Measurements from ENCODE around the gene RBMS1.

The RBMS1 gene

DNA sequence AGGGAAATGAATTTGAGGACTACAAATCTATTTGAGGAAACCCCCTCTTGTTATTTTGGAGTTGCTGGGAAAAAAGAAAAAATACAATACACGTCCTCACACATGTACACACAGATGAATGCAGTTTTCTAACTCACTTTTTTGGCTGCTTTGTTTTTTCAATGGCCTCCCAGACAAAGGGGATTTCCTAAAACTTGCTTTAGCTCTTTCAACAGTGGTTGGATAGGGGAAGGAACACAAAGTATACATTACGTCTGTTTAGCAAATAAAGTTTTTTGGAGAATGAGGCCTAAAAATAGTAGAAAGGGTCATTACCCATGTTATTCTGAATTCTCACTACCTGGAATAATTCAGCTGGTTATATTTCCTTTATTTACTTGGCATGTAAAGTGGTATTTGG lies 168.2 kb downstream of the RBMS1 start:
- peak; percentile 76 for DNase-seq

DNA sequence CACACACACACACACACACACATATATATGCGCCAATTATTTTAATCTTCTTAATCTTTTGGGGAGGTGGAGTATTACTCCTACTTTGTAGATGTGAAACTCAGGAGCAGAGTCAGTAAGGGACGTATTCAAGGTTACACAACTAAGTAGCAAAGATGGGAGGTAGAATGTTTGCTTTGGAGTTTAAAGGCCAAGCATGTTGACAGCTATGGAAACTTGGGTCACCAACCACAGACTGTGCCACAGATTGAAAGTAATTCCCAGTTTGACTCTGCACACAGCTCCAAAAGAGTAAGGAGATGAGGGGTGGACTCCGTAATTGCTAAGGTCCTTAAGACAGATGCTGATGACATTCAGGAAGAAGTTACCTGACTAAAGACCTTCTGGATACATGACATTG lies 168.7 kb downstream of the RBMS1 start:
- DNase-seq: peak; percentile 46

DNA sequence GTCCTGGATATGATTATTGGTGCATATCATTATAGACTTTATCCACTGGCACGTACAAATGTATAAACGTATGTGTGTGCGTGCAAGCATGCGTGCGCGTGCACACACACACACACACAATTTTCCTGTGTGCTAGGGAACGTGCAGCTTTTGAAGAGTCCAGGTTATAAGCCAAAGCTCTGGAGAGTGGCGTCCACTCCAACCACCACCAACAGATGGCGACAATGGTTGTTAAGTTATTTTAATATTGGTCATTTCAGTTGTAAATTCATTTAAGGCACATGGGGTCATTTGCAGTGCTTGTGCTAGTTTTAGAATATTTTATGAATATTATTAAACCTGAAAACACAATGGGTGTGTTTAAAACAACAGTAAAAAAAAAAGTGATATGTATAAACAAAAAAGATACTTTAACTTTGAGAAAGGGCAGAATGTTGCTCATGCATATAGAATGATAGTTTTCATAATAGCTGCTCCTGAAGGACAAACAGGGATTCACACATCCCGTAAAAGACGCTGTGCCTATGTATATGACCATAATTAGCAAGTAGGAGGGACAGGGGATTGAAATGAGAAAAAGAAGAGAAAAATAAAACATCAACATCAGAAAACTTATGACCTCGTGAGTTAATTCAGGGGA lies 169.3 kb downstream of the RBMS1 start:
- DNase-seq: peak; percentile 59

DNA sequence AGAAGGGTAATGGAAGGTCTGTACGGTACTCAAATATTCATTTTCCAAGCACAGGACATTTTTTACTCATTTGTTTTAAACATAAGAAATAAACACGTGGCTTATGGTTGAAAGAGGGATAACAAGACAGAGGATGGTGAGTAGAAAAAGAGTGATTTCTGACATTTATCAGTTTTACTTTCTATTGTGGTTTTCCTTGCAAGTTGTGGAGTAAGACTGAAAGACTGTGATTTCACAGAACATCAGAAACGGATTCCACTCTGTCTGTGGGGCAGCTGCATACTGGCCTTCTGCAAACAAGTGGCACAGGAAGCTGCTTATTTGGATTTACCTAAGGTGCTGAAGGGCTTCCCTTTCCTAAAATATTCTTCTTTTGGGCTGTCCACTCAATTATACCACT lies 171.3 kb downstream of the RBMS1 start:
- peak; percentile 80 for DNase-seq

DNA sequence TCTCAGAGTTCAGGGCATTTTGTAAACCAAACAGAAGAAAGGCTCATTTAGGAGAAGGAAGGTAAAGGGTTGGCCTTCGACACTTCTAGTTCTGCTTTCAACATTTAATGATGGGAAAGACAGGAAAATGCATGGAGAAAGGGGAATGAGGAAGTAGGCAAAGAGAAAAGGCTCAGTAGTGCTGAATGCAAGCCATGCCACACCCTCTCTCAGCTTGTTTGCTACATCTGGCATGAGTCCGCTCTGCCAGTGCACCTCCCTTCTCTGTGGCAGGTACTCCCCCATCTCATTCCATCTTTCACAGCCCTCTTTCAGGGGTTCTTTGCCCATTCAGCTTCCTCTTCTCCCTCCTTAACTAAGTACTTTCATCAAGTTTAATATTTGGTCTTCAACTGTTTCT lies 172.6 kb downstream of the RBMS1 start:
- DNase-seq: peak; percentile 68

DNA sequence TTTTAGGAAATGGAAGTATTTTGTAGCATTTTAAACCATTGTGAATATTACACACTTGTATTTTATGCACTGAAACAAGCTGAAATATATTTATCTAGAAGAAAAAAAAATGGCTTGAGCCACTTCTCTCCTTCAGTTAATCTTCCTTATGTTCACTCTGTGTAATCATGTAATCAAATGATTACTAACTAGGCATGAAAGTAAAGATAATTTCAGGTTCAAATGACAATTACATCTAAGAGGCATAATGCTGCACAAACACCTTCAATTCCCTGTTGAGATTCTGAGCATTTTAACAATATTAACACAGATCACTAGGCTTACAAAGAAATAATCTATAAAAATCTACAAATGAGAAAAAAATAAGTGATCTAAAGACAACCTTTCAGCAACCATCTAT lies 173.9 kb downstream of the RBMS1 start:
- DNase-seq: no peak

DNA sequence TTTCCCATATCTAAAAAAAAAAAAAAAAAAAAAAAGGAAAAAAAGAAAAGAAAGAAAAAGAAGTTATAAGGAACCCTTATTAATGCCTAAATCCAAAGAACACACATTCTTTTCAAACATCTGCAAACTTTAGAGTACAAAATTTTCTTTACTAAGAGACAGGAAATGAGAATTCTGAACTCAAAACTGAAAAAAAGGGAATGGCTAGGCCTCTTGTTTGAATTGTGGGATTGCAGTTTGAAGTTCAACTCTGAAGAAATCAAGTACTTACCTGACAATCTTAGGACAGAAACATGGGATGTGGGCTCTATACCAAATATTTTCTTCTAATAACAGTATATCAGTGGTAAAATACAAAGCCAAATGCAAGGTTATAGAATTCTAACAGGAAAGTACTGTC lies 175.4 kb downstream of the RBMS1 start:
- DNase-seq: no peak

DNA sequence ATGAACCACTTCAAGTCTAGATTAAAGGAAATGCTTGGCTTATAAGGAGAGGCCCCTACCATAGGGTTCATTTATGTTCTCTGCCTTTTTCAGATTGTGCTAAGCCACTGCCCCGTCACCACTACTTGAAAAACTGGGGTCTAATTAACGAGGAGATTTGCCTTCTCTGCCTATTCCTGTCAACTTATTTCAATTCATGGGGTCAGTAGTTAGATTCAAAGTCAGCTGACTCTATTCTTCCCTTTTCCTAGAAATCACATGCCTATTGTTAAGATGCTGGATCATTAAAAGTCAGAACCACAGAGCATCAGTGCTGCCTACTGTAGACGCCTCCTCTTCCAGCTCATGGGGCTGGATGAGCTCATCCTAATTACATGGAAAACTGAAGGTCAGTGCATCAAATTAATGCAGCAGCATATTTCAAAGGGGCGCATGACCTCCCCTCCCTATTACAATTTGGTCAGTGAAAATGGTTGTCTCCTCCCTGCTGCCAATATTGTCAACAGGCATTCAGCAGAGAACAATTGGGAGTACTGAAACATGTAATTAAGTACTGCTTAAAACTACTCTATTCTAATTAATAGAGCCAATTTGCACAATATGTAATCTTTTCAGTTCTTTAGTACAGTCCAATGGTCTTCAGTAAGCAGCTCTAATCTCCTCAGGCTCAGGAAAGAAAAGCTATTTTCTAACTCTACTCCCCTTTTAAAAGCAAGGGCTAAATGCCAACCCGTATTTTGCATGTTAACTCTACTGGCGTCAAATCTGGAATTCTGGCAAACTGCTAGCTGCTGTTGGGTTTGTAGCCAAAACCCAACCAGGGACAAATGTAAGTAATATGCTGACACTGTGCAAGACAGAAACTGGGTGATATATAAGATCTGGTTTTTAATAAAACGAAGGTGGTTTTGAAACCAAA lies 176.2 kb downstream of the RBMS1 start:
- DNase-seq: peak; percentile 92

DNA sequence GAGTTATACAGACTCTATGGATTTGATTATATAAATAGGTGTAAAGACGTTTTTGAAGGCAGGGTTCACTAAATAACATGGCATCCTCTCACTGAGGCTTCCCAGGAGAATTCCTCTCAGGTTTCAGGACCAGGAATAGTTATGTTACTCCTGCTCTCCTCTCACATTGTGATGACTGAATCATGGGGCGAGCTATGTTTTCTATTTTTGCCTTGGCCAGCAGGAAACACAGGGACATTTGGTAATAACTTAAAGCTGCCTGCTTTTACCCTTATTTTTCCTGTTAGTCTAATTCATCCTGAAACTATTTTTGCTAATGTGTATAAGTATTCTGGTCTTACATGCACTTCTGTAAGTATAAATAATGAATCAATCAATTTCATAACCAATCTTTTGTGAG lies 178.3 kb downstream of the RBMS1 start:
- no peak for DNase-seq

DNA sequence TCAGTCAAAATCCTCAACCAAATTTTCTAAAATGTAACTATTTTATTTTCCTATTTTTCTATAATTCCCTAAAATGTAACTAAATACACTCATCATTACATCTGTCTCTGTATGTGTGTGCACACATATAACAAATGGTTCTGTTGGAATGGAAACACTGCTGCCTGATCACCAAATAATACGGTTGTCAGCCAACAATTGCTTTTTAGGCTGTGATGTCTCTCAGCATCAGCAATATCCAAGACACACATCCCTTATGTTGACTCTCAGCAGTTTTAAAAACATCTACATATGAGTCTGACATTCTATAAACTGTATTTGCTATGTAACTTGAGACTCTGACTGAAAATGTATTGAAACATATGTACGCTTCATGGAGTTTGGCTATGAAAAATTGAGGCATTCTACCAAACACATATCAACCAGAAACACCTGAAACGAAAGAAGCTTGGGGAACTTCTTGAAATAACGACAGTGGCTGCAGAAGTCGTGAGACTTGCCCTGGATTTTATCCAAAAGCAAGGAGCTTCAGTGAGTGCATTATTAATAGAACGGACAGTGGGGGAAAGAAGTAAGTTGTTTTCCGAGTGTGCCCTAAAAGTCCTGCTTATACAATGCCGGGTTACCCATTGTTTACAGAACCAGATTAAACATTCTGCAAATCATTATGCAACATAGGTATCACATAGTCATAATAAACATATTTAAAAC lies 183.3 kb downstream of the RBMS1 start:
- DNase-seq: no peak

DNA sequence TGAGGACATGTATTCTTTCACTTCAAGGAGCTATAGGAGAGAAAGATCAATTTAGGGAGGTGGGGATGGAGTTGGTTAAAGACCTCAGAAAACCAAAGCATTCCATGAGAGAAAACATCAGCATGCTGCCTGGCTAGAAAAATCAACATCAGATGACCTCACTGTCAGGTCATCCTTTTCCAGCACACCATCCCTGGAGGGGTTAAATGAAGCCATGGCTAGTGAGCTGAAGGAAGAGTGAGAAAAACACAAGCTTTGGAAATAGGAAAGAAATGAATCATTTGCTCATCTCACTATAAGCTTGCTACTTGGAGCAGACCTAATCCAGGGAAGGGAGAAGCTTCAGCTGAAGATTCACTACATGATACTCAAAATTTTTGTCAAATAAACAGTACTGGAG lies 184.0 kb downstream of the RBMS1 start:
- no peak for DNase-seq

DNA sequence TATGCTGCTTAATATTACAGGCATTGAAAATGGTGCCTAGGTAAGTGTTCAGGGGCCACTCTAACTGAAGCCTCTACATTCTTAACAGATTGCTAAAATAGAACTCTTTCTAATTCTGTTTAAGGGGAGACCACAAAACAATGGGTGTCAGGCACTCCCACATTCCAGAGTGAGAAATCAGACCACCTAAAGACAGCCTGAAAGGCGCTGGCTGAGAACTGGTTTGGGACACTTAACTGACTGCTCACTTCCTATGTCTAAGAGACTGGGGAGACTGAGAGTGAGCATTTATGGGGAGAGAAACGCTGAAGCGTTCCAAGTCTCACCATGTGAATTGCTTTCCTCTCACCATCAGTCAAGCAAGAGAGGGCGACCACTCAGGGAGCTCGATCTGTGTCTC lies 184.7 kb downstream of the RBMS1 start:
- no peak for DNase-seq

DNA sequence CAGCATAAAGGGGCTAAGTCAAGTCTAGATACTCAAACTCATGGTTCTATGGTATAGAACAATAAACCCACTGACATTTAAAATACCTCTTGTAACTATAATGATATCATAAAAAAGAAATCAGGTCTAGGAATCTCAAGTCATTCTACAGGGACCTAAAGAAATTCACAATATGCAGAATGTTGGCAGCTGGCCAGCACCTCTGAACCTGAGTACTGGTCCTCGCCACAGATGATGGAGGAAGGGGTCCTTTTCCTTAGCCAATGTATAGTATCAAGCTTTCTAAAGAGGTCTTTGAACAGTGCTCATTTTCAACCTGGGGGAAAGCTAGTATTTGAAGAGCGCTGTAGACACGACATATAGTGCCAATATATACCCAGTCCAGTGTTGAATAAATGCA lies 185.1 kb downstream of the RBMS1 start:
- no peak for DNase-seq

DNA sequence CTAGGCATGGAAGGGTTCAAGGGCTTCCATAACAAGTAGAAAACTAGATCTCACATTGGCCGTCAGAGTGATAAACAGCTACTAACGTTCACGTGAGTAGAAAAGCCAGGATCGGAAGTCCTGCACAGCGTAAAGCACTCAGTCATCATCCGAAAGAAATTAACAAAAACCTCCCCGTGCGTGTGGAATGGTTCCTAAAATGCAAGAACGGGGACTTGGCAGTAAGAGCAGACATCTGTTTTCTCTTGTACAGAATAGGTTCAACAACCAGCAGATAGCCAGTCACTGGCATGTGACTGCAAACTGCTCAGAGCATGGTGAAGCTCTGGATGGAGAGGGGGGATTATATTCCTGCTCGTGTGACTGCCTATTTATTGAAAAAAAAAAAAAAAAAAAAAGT lies 186.6 kb downstream of the RBMS1 start:
- DNase-seq: no peak

DNA sequence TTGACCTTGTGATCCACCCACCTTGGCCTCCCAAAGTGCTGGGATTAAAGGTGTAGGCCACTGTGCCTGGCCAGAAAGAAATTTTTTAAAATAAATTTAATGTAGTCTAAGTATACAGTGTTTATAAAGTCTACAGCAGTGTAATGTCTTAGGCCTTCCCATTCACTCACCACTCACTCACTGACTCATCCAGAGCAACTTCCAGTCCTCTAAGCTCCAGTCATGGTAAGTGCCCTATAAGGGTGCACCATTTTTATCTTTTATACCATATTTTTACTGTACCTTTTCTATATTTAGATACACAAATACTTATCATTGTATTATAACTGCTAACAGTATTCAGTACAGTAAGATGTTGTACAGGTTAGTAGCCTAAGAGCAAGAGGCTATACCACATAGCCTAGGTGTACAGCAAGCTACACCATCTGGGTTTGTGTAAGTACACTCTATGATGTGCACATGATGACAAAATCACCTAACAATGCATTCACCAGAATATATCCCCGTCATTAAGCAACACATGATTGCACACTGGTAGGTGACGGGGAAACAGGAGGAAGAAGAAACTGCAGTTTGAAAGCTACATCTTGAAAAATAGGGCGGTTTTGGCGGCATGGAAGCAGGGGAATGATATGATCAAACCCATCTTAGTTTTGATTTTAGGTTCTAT lies 188.4 kb downstream of the RBMS1 start:
- DNase-seq: no peak

DNA sequence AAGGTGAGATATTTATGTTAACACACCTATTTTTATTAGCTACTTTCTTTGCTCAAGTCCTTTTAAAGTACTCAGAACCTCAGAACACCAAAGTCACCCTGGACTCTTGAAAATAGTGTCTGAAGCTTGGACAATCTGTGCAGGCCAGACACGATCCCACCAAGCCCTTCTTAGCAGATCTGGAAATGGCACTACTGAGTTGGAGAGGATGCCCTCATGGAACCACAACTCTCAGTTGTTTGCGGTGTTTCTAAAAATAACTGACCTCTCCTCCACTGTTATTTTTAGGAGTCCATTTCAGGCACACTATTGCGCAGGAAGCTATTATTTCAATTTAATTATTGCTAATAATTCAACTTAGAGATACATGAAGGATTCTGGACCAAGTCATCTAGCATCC lies 190.1 kb downstream of the RBMS1 start:
- no peak for DNase-seq

DNA sequence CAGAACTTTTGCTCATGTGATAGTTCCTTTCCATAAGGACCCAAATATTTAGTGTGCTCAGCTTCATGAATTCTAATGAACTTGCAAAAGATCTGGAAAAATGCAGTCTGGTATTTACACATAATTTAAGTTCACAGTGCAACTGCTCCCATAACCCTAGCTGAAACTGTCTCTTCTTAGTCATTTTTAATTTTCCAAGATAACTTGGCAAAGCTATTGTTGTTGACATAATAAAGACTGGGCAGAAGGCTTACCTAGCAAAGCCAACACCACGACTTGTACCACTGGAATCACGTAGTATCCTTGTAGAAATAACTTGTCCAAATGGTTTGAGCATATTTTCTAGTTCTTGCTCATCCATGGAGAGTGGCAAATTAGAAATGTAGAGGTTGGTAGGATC lies 190.5 kb downstream of the RBMS1 start:
- DNase-seq: no peak

DNA sequence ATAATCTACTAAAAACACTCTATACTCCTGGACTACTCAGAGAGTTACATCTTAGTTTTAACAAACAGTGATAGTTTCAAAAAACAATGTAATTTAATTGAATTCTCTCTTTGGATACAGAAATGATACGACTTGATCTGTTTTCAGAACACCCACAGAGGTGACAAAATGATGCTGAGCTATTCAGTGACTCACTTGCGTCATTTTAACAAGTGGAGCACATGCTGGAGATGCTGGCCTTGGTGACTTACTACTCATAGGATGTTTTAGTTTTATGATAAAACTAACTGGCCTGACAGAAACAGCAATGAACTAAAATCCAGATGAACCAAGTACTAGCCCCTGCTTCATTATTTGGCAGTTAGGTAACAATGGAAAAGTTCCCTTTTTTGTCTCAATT lies 192.2 kb downstream of the RBMS1 start:
- peak; percentile 71 for DNase-seq

DNA sequence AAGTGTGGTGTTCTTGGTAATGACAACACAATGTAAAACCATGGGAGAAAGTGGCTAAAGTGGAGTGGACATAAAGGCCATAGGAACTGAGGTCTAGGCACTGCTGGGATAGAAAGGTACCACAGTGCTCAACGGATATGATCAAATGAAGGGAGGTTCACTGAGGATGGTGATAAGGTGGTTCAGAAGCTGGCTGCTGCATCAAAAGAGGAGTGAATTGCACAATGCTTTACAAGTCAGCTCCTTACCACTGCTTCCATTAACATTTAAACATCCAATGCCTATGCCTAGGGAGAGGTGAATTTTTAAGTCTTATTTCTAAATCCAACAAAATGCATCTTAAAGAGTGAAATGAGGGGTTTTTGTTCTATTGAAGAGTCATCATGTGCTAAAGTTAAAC lies 193.4 kb downstream of the RBMS1 start:
- DNase-seq: no peak

DNA sequence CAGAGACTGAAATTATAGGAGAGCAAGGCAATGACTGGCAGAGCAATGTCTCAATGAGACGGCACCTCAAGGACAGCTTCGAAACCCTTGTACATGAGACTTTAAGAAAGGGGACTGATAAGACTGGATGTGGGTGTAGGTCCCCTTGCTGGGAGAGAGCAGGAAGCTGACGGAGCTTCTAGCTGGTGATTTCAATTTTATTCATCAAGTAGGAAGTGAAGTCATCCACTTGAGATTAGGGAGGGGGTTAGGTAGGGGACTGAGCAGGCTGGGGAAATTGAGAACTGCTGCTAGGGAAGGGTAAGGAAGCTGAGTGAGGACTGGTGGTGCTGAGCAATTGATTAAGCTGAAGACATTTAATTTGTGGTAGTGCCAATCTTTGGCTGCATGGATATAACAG lies 194.1 kb downstream of the RBMS1 start:
- DNase-seq: peak; percentile 84

DNA sequence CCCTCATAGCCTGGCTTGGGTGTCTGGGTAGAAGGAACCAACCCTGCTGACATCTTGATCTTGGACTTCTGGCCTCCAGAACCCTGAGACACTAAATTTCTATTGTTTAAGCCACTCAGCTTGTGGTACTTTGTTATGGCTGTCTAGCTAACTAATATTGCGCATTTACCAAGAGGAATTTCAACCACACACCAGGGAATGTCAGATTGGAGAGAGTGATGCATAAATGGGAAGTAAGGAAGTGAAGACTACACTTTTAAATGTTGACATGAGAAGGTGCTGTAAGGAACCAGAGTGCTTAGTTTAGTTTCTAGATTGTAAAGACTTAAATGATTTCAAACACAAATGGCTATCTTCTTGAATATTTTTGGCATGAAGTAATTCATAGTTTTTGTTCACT lies 194.6 kb downstream of the RBMS1 start:
- DNase-seq: no peak

DNA sequence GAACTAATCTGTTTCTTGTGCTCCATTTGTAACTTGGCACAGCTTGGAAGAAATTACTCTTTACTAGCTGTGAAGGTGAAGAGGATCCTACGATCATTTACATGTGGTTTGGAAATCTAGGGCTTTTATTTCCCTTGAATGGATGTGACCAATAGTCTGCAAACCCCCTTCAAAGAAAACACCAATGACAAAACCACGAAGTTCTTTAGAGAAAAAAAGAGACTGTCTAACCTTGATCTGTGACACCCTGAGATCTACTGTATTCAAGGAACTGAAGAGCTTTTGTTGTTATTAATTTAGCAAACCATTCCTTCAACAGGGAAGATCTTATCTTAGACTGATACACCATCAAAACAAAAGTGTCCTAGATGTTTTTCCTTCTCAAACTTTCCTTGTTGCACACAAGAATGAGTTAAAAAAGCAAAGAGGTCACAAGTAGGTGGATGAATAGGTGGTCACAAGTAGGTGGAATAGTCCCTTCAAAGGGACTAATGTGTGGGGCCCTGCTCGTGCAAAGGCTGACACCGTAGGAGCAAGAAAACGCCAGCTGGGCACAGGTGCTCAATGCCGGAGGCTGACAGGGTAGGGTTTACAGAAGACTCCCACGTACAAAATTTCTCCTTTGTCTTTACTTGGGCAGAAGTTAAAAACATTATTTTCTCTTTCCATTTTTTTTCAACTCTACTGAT lies 197.9 kb downstream of the RBMS1 start:
- no peak for DNase-seq

DNA sequence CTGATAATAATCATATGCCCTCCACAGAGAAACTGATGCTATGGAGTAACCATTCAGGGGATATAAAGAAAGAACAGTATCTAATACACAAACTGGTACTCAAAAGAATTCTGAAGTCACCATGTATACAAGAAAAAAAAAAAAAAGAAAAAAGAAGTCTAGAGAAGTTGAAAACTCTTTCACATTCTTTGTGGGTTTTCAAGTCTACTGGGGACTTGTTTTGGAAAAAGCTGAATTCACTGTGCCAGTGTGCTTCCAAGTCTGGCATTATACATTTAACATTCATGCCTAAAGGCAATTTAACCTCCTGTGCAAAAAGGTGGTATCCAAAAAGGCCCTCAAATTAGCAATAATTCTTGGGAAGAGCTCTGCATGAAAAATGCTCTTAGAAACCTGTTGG lies 198.7 kb downstream of the RBMS1 start:
- no peak for DNase-seq

Data from inflammatory macrophage treated with lipopolysaccharide for 4 hours (primary cell).